ENCODE measurements around the gene MARK3.

MARK3 gene

DNA sequence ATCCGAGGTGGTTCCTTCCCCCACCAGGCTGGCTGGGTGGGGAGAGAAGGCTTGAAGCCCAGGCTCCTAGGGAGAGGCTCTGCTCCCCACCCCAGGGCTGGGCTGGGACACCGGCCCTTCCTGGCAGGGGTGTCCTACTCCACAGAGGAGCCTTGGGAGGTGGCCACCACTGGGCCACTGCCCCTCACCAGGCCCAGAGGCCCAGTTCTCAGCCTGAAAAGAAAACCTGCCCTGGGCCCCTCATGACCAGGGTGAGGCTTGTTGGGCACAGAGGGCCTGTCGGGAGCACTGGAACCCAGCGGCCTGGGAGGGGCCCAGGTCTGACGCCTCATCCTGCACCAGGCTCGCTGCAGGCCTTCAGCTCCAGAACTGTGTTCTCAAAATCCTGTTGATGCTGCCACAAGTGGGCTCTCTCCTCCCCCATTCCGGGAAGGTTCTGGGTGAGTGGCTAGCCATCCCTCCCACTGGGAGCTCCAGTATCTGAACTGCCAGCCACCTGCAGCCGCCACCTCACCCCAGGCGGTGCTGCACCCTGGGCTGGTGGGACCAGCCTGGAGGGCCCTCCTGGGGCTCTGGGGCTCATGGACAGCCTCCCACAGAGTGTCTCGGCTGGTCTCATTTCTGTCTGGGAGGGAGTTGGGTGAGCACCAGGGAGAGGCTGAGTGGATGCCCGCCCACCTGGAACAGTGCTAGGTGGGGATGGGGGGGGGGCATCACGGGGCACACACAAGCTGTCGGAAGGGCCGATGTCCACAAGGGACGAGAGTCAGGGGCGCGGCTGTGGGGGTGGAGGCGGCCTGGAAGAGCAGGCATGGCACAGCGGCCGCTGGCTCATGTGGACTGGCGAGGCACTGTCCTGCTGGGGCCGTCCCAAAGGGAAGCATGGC, 165.5 kb downstream of the MARK3 start:
- Histone ChIP-seq H3K14ac (ENCODE audit: low read length) (no peak overlapping the region), H2BK12ac (ENCODE audit: low read length) (no peak overlapping the region), H4K8ac (ENCODE audit: low read depth, low read length) (no peak overlapping the region), H3K4me1 (ENCODE audit: control insufficient read depth in 1 of 2, insufficient read depth in 2 of 2, low read length in 2 of 2) (no peaks in the 10 kb centered on the region), H3K4me3 (ENCODE audit: low read depth, low read length) (no peak overlapping the region), H4K12ac (ENCODE audit: low read depth, low read length) (no peak overlapping the region), H3K79me2 (ENCODE audit: control insufficient read depth, insufficient read depth, low read length, poor library complexity) (no peaks in the 10 kb centered on the region), H2AFZ (ENCODE audit: insufficient read depth, low read length, poor library complexity) (no peak overlapping the region), H3K36me3 (ENCODE audit: control insufficient read depth in 1 of 2, insufficient read depth in 2 of 2, low read length in 2 of 2) (no peaks in the 10 kb centered on the region), H2BK5ac (ENCODE audit: low read depth, low read length, poor library complexity) (no peak overlapping the region), H4K91ac (ENCODE audit: low read depth, low read length) (no peak overlapping the region), H3K23ac (ENCODE audit: low read length) (no peak overlapping the region), H3K9ac (ENCODE audit: low read length) (no peak overlapping the region), H3K27ac (ENCODE audit: low read depth, low read length) (no peak overlapping the region), H3K4ac (ENCODE audit: low read depth, low read length) (no peak overlapping the region), H3K4me2 (ENCODE audit: low read length) (no peak overlapping the region), H3K79me1 (ENCODE audit: low read length) (no peaks in the 10 kb centered on the region), H2AK5ac (ENCODE audit: low read length) (no peak overlapping the region), H3K18ac (ENCODE audit: low read length) (no peak overlapping the region), H3K9me3 (ENCODE audit: insufficient read depth, low read depth, low read length) (peaks cover 5% of the 10 kb centered on the region), H2BK120ac (ENCODE audit: insufficient read depth, low read length, poor library complexity) (no peak overlapping the region), H3K27me3 (ENCODE audit: insufficient read depth, low read length) (no peaks in the 10 kb centered on the region)
- no CpG with 5 or more reads among the region's 22 CpGs for WGBS (ENCODE audit: extremely low coverage, insufficient coverage, insufficient read length)
- no peak for DNase-seq

DNA sequence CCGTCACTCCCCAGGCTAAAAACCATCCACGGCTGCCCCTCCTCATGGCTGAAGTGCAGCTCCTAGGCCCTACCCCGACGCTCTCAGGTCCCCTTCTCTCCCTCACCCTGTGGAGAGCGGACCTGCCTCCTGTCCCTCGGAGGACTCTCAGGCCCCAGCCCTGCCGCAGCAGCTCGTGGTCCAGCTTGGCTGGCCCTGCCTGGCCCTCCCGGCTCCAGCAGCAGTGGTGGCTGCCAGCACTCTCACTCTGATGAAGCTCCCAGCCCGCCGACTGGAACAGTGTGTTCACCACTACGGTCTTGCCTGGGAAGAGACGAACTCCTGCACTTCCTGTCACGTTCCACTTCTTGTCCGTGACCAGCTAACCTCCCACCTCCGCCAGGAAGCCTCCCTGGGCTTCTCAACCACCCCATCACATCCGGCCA, 166.1 kb downstream of the MARK3 start:
- Histone ChIP-seq H2BK12ac (ENCODE audit: low read length) (no peak overlapping the region), H3K79me2 (ENCODE audit: control insufficient read depth, insufficient read depth, low read length, poor library complexity) (no peaks in the 10 kb centered on the region), H3K27me3 (ENCODE audit: insufficient read depth, low read length) (no peaks in the 10 kb centered on the region), H3K79me1 (ENCODE audit: low read length) (no peaks in the 10 kb centered on the region), H4K12ac (ENCODE audit: low read depth, low read length) (no peak overlapping the region), H3K14ac (ENCODE audit: low read length) (no peak overlapping the region), H3K4me1 (ENCODE audit: control insufficient read depth in 1 of 2, insufficient read depth in 2 of 2, low read length in 2 of 2) (no peaks in the 10 kb centered on the region), H4K8ac (ENCODE audit: low read depth, low read length) (no peak overlapping the region), H3K27ac (ENCODE audit: low read depth, low read length) (no peak overlapping the region), H4K91ac (ENCODE audit: low read depth, low read length) (no peak overlapping the region), H2AFZ (ENCODE audit: insufficient read depth, low read length, poor library complexity) (no peak overlapping the region), H2AK5ac (ENCODE audit: low read length) (no peak overlapping the region), H3K4me3 (ENCODE audit: low read depth, low read length) (no peak overlapping the region), H3K4me2 (ENCODE audit: low read length) (no peak overlapping the region), H3K9me3 (ENCODE audit: insufficient read depth, low read depth, low read length) (peaks cover 5% of the 10 kb centered on the region), H2BK120ac (ENCODE audit: insufficient read depth, low read length, poor library complexity) (no peak overlapping the region), H2BK5ac (ENCODE audit: low read depth, low read length, poor library complexity) (no peak overlapping the region), H3K9ac (ENCODE audit: low read length) (no peak overlapping the region), H3K23ac (ENCODE audit: low read length) (no peak overlapping the region), H3K4ac (ENCODE audit: low read depth, low read length) (no peak overlapping the region), H3K36me3 (ENCODE audit: control insufficient read depth in 1 of 2, insufficient read depth in 2 of 2, low read length in 2 of 2) (no peaks in the 10 kb centered on the region), H3K18ac (ENCODE audit: low read length) (no peak overlapping the region)
- no peak for DNase-seq
- WGBS (ENCODE audit: extremely low coverage, insufficient coverage, insufficient read length) = no CpG with 5 or more reads among the region's 17 CpGs

DNA sequence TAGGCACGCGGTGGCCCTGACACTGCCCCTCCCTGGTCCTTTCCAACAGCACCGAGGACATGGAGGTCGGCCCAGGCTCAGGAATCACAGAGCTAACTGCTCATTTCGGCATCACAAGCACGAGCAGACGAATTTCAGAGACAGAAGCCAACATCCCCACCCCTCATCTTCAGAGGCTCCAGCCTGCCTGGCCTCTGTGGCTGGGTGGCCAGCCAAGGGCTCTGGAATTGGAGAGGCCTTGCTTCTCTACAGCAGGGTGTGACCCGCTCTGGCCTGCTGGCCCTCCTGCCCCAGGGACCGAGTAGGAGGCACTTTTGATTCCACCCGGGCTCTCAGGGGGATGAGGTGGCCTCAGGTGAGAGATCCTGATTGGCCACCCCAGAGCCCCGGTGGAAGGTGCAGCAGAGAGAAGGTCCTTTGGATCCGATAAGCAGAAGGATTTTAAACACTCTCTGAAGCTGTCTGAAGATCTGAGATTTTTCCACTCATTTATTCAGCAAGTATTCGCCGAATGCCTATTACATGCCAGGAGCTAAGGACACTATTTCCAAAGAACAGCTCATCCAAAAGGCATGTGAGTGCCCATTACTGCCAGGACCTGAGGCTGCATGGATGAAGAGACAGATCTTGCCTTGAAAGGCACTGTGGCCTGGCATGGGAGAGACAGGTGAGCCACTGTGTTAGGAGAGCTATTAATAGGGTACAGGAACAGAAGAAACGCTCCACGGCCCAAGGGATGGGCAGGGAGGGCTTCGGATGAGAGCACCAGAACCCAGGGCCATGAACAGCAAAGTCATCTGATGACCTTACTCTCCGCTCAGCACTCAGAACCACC, 167.0 kb downstream of the MARK3 start:
- Histone ChIP-seq H3K9ac (ENCODE audit: low read length) (no peak overlapping the region), H3K14ac (ENCODE audit: low read length) (no peak overlapping the region), H2BK120ac (ENCODE audit: insufficient read depth, low read length, poor library complexity) (no peak overlapping the region), H3K4me3 (ENCODE audit: low read depth, low read length) (no peak overlapping the region), H3K4me2 (ENCODE audit: low read length) (no peak overlapping the region), H4K12ac (ENCODE audit: low read depth, low read length) (peak overlapping the region; percentile 23), H3K79me2 (ENCODE audit: control insufficient read depth, insufficient read depth, low read length, poor library complexity) (no peaks in the 10 kb centered on the region), H3K18ac (ENCODE audit: low read length) (no peak overlapping the region), H3K4me1 (ENCODE audit: control insufficient read depth in 1 of 2, insufficient read depth in 2 of 2, low read length in 2 of 2) (no peaks in the 10 kb centered on the region), H3K27me3 (ENCODE audit: insufficient read depth, low read length) (no peaks in the 10 kb centered on the region), H3K36me3 (ENCODE audit: control insufficient read depth in 1 of 2, insufficient read depth in 2 of 2, low read length in 2 of 2) (peaks cover 0 to 2% of the 10 kb centered on the region in 2 experiments), H3K79me1 (ENCODE audit: low read length) (no peaks in the 10 kb centered on the region), H2AFZ (ENCODE audit: insufficient read depth, low read length, poor library complexity) (no peak overlapping the region), H3K9me3 (ENCODE audit: insufficient read depth, low read depth, low read length) (peaks cover 5% of the 10 kb centered on the region), H3K27ac (ENCODE audit: low read depth, low read length) (no peak overlapping the region), H2BK12ac (ENCODE audit: low read length) (no peak overlapping the region), H3K4ac (ENCODE audit: low read depth, low read length) (no peak overlapping the region), H4K91ac (ENCODE audit: low read depth, low read length) (no peak overlapping the region), H2BK5ac (ENCODE audit: low read depth, low read length, poor library complexity) (no peak overlapping the region), H3K23ac (ENCODE audit: low read length) (no peak overlapping the region), H2AK5ac (ENCODE audit: low read length) (no peak overlapping the region), H4K8ac (ENCODE audit: low read depth, low read length) (no peak overlapping the region)
- WGBS (ENCODE audit: extremely low coverage, insufficient coverage, insufficient read length) = no CpG with 5 or more reads among the region's 18 CpGs
- DNase-seq = peak; percentile 30 to 72

DNA sequence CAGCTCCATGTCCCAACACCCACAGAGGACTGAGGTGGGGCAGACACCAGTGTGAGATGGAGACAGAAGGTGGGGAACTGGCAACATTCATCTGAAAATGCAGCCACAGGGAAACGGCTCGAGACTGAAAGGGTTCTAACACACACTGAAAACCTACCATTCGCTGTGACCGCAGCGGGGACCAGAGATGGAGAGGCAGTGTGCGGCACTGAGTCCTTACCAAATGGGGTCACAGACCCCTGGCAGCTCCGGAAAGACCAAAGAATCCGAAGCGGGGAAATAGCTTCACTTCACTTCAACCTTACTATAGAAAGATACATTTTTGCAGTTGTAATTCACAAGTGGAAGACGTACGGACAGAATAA, 167.6 kb downstream of the MARK3 start:
- Histone ChIP-seq H3K14ac (ENCODE audit: low read length) (no peak overlapping the region), H4K91ac (ENCODE audit: low read depth, low read length) (no peak overlapping the region), H3K4me3 (ENCODE audit: low read depth, low read length) (no peak overlapping the region), H4K8ac (ENCODE audit: low read depth, low read length) (no peak overlapping the region), H3K79me1 (ENCODE audit: low read length) (no peaks in the 10 kb centered on the region), H3K18ac (ENCODE audit: low read length) (no peak overlapping the region), H3K4me2 (ENCODE audit: low read length) (no peak overlapping the region), H2BK12ac (ENCODE audit: low read length) (no peak overlapping the region), H3K4ac (ENCODE audit: low read depth, low read length) (no peak overlapping the region), H2BK120ac (ENCODE audit: insufficient read depth, low read length, poor library complexity) (no peak overlapping the region), H3K27ac (ENCODE audit: low read depth, low read length) (no peak overlapping the region), H2BK5ac (ENCODE audit: low read depth, low read length, poor library complexity) (no peak overlapping the region), H2AFZ (ENCODE audit: insufficient read depth, low read length, poor library complexity) (no peak overlapping the region), H3K36me3 (ENCODE audit: control insufficient read depth in 1 of 2, insufficient read depth in 2 of 2, low read length in 2 of 2) (peaks cover 0 to 2% of the 10 kb centered on the region in 2 experiments), H3K4me1 (ENCODE audit: control insufficient read depth in 1 of 2, insufficient read depth in 2 of 2, low read length in 2 of 2) (no peaks in the 10 kb centered on the region), H4K12ac (ENCODE audit: low read depth, low read length) (no peak overlapping the region), H3K9ac (ENCODE audit: low read length) (no peak overlapping the region), H3K27me3 (ENCODE audit: insufficient read depth, low read length) (no peaks in the 10 kb centered on the region), H2AK5ac (ENCODE audit: low read length) (no peak overlapping the region), H3K9me3 (ENCODE audit: insufficient read depth, low read depth, low read length) (peaks cover 5% of the 10 kb centered on the region), H3K23ac (ENCODE audit: low read length) (no peak overlapping the region), H3K79me2 (ENCODE audit: control insufficient read depth, insufficient read depth, low read length, poor library complexity) (no peaks in the 10 kb centered on the region)
- no peak for DNase-seq
- no CpG with 5 or more reads among the region's 11 CpGs for WGBS (ENCODE audit: extremely low coverage, insufficient coverage, insufficient read length)
